ENCODE data around the gene MEIS2. TPM values are rescaled to one million over a fixed set of nuclear protein-coding genes. Genes with fewer than 3 reads are reported as not detected.

MEIS2 gene
- total RNA-seq, 6 experiments from 2014 or later: 31.8 to 48.0 (median 42.8) TPM

DNA sequence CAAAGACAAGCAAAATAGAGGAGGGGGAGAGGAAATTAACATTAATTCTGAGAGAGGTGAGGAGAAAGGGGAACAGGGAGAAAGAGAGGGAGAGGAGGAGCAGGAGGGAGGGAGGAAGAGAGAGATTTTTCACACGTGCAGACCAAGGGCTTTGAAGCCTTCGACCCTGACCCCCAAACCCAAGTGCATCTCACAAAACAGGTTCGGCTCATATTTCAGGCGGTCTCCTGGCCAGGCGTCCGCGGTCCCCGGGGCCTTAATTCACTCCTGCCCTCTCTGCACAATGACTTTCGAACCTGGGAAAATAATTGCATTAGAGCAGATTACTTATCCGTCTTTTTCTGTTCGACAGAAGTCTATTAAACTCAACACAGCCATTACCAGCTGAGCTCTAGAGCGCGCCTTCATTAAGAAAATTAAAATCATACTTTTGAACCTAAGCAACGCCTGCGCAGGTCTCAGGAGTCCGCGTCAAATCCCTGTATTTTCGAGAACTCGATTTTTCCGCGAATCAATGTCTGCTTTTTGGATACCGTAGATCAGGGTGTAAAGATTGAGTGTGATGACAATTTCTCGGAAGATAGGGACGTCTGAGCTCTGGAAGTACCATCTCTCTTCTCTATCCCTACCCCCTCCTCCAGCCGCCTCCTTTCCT, 220.7 kb downstream of the MEIS2 start:
- Mint-ChIP-seq H3K36me3 (ENCODE audit: low read depth) (peaks cover 8% of the 10 kb centered on the region; the same call in 1 of the 2 replicates), H3K4me3 (peak overlapping the region; percentile 17; the same call in 1 of the 2 replicates), H3K27me3 (ENCODE audit: insufficient read depth) (peaks cover 23% of the 10 kb centered on the region), H3K27ac (no peak overlapping the region), H3K4me1 (ENCODE audit: low read depth) (peaks cover 45% of the 10 kb centered on the region), H3K9me3 (peaks cover 6% of the 10 kb centered on the region; the same call in 1 of the 2 replicates)
- no peak for DNase-seq
- TF ChIP-seq, protein P1, sequence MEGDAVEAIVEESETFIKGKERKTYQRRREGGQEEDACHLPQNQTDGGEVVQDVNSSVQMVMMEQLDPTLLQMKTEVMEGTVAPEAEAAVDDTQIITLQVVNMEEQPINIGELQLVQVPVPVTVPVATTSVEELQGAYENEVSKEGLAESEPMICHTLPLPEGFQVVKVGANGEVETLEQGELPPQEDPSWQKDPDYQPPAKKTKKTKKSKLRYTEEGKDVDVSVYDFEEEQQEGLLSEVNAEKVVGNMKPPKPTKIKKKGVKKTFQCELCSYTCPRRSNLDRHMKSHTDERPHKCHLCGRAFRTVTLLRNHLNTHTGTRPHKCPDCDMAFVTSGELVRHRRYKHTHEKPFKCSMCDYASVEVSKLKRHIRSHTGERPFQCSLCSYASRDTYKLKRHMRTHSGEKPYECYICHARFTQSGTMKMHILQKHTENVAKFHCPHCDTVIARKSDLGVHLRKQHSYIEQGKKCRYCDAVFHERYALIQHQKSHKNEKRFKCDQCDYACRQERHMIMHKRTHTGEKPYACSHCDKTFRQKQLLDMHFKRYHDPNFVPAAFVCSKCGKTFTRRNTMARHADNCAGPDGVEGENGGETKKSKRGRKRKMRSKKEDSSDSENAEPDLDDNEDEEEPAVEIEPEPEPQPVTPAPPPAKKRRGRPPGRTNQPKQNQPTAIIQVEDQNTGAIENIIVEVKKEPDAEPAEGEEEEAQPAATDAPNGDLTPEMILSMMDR (IDR thresholded peaks at IDR 0.05): no peak

DNA sequence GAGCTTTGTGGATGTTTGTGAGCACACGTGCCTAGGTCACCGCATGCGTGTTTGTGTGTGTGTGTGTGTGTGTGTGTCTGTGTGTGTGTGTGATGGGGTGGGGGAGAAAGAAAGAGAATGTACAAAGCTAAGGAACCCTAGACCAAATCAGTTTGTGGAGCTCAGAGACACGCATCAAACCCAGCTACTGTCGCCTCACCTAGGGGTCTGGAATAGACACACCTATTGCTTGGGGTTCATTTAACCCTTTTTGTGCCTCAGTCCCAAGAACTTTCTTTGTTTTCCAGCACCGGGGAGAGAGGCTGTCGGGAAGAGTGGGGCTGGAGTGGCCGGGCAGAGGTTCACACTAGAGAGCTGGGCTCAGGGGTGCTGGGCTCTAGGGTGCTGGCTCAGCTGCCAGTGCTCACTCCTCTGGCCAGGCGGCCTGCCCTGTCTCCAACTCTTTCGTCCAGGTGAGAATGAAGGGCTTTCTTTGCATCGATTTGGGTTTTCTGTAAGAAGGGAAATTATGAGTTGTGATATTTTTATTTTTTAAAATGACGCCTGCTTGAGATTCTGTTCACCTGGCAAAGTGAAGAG, 221.6 kb downstream of the MEIS2 start:
- DNase-seq: no peak
- peaks cover 6% of the 10 kb centered on the region; the same call in 1 of the 2 replicates for H3K9me3 Mint-ChIP-seq
- H3K36me3 Mint-ChIP-seq (ENCODE audit: low read depth): peaks cover 8% of the 10 kb centered on the region; the same call in 1 of the 2 replicates
- H3K27me3 Mint-ChIP-seq (ENCODE audit: insufficient read depth): peaks cover 22% of the 10 kb centered on the region
- TF ChIP-seq, protein P1 (IDR thresholded peaks at IDR 0.05): no peak
- H3K4me1 Mint-ChIP-seq (ENCODE audit: low read depth): peaks cover 36% of the 10 kb centered on the region
- H3K4me3 Mint-ChIP-seq: no peak overlapping the region
- H3K27ac Mint-ChIP-seq: no peak overlapping the region

DNA sequence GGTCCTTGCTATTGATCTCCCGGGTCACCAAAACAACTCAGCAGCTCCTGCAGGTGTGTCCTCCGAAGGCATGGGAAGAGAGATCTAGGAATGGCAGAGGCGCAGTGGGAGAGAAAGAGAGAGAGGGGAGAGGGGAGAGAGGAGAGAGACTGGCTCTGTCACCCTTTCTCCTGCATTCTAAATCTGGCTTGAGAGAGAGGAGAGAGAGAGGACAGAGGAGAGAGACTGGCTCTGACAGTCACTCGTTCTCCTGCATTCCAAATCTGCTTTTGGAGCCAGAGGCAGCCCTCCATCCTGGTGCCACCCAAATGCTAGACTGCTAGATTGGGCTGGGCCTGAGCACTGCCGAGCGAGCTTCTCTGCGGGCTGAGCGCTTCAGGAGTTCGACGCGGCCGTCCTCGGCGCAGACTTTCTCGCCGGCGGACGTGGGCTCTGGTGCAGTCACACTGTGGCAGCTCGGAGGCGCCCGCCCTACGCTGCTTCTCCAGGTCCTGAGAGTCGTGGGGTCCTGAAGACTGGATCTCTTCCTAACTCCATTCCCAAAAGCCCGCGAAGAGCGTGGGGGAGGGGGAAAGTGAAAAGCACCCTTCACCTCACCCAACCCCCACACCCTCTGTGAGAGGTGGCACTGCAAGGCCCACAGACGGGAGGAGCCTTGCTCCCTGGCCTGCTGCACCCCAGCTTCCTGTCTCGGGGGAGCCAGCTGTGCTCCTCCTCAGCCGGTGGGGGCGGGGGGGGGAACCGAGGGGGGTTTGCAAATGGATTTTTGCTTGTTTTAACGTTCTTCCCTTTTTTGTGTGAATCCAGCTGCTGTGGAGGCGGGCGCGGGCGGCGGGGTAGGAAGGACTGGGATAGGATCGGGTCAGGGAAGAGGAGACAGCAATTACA, 222.3 kb downstream of the MEIS2 start:
- Mint-ChIP-seq H3K27ac (no peak overlapping the region), H3K4me3 (no peak overlapping the region), H3K36me3 (ENCODE audit: low read depth) (peaks cover 8% of the 10 kb centered on the region; the same call in 1 of the 2 replicates), H3K9me3 (peaks cover 6% of the 10 kb centered on the region; the same call in 1 of the 2 replicates), H3K4me1 (ENCODE audit: low read depth) (peaks cover 29% of the 10 kb centered on the region), H3K27me3 (ENCODE audit: insufficient read depth) (peaks cover 17% of the 10 kb centered on the region)
- no peak for DNase-seq
- TF ChIP-seq, protein P1 (IDR thresholded peaks at IDR 0.05): no peak

DNA sequence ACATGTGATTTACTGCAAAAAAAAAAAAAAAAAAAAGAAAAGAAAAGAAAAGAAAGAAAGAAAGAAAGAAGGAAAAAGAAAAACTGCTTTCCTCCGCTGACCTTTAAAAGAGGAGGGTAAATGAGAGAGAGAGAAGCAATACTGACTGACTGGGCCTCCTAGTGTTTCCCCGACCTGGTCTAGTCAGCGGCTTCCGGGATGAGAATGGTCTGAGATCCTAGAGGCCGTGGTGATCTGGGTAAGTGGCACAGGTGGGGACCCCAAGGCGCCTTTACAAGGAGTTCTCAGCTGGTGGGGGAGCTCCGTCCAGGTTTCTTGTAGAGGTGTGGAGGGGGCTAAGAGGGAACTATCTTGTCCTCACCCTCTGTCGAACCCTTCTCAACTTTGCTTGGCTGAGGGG, 223.1 kb downstream of the MEIS2 start:
- peaks cover 6% of the 10 kb centered on the region; the same call in 1 of the 2 replicates for H3K9me3 Mint-ChIP-seq
- H3K27me3 Mint-ChIP-seq (ENCODE audit: insufficient read depth): peaks cover 14% of the 10 kb centered on the region
- H3K4me3 Mint-ChIP-seq: no peak overlapping the region
- H3K4me1 Mint-ChIP-seq (ENCODE audit: low read depth): peaks cover 21% of the 10 kb centered on the region
- peaks cover 8% of the 10 kb centered on the region; the same call in 1 of the 2 replicates for H3K36me3 Mint-ChIP-seq (ENCODE audit: low read depth)
- TF ChIP-seq, protein P1 (IDR thresholded peaks at IDR 0.05): no peak
- H3K27ac Mint-ChIP-seq: no peak overlapping the region
- DNase-seq: no peak

DNA sequence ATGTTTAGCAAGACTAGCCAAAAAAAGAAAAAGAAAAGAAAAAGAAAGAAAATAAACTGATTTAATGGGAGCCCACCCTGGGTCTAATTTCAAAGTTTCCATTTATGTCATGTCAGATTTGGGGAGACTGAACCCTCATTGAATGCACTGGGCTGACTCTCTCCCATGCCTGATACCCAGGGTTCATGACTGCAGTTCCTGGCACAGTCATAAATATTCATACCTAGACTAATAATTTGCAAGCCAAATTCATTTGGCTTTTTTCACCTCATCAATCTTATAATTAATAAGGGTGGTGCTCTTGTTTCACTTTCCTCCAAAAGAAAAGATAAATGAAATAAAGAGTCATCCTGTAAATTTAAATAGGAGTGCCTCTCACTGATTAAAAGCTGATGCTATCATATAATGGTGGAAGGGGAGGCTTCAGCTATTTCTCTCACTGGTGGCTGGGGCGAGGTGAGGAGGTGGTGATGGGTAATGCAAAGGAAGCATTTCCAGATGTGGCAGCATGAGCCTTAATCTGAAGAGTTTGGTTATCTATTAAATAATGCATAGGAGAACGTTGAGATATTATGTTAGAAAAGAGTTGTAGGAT, 224.5 kb downstream of the MEIS2 start:
- peaks cover 6% of the 10 kb centered on the region for H3K27me3 Mint-ChIP-seq (ENCODE audit: insufficient read depth)
- no peak overlapping the region for H3K27ac Mint-ChIP-seq
- peaks cover 7% of the 10 kb centered on the region for H3K4me1 Mint-ChIP-seq (ENCODE audit: low read depth)
- no peak for DNase-seq
- H3K36me3 Mint-ChIP-seq (ENCODE audit: low read depth): peaks cover 8% of the 10 kb centered on the region; the same call in 1 of the 2 replicates
- TF ChIP-seq, protein P1 (IDR thresholded peaks at IDR 0.05): no peak
- no peak overlapping the region for H3K4me3 Mint-ChIP-seq
- peaks cover 6% of the 10 kb centered on the region; the same call in 1 of the 2 replicates for H3K9me3 Mint-ChIP-seq

Data from HFFc6 (cell line).